NT2/D1 (cell line): ENCODE results near the gene RNF138.

Experiments used
- SUZ12 ChIP-seq: IDR thresholded peaks from 2 replicates; pipeline ENCODE4 v1.6.1; 2011; ENCODE audit not compliant: insufficient read length, insufficient read depth; ENCODE audit errors: extremely low read depth
- YY1 ChIP-seq: IDR thresholded peaks from 2 replicates; pipeline ENCODE4 v1.6.1; 2011; ENCODE audit not compliant: insufficient read length, insufficient read depth
- ZNF274 ChIP-seq: IDR thresholded peaks from 2 replicates; pipeline ENCODE4 v1.6.1; 2011; ENCODE audit warnings: mild to moderate bottlenecking, low read depth, low read length

- TF ChIP-seq YY1: no peak
- no peak for TF ChIP-seq ZNF274
- no peak for TF ChIP-seq SUZ12
Observed at GRCh38 chr18:32110005-32110404, 18.3 kb downstream of the RNF138 start.
